Stimulated activated CD8-positive, alpha-beta memory T cell treated with anti-CD3 and anti-CD28 coated beads, Interleukin-12 subunit alpha, Interleukin-12 subunit beta, amount 100 ng/mL, for 4 hours (primary cell): ENCODE measurements around the gene GPX7.
"Not testable (repeated sequence)": the region's sequence is repeated elsewhere in the genome, so short reads cannot be mapped to it uniquely, and the experiment has no call there.

Source experiments
- DNase-seq: peaks from one replicate; pipeline ENCODE4 v3.0.0-alpha.2; 2020; ENCODE audit warnings: low read depth

Gene GPX7

DNA sequence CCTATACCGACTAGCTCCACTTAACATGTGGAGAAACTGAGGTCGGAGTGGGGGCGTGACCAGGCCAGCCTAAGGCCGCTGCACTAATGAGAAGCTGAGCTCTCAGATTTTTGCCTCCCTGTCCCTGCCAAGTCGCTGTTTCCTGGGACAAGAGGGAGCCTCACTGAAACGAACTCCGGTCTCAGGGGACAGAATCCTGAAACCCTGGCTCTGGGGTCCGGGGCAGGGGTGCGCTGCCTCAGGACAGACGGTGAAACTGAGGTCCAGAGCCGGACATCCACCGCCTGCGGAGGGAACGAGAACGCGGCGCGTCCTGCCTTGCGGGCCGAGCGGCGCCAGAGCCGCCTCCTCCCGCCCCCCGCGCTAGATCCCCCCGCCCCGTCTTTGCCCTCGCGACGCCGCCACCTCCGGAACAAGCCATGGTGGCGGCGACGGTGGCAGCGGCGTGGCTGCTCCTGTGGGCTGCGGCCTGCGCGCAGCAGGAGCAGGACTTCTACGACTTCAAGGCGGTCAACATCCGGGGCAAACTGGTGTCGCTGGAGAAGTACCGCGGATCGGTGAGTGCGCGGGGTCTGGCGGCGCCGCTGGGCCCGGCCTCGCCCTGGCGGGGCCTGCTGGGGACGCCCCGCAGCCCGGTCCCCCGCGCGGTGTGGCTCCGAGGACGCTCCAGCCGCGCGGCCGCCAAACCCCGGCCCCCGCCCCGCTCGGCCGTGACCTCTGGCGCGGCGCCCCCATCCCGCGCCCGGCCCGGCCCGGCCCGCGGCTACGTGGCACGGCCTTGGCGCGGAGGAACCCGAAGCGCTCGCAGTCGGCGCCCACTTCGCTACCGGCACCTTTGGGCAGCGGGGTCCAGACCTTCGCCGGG, at the start of gene GPX7:
Gene GPX7 (plus strand): TSS at position 381 of the 865 bp plus-strand sequence. CDS start 39 bp downstream, at position 420.
- DNase-seq = peak; percentile 39

DNA sequence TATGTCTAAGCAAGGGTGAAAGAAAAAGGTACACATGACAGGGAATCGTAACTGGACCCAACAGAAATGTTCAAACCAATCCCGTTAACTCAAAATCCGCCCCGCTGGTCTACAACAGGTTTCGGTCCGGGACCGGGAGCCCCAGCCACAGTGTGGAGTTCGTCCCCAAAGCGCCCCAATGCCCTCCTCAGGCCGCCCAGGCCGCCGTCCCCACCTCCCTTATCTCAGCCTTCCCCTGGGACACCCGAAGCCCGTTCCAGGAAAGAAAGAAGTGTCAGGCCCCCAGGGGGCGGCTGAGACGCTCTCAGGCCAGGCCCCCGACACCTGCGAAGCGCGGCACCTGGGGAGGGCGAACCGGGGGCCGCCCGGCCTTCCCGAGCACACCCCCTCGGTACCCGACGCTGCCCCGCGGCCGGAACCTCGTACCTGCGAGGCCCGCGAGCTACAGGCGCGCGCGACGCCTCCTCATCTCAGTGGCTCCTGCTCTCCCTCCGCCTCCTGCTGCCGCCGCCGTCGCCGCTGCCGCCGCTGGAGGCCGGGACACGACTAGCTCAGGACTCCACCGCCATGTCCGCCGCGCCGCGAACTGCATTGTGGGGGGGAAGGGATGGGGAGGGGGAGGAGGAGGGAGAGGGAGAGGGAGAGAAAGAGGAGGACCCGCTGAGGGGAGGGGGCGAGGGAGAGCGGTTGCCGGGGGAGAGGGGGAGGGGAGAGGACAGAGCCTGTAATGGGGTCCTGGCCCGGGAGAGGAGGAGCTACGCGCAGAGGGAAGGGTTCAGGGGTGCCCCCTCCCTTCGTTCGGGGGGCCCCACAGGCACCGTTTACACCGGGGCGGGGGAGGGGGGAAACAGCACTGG, 49.4 kb upstream of the GPX7 start, which contains the start of gene TUT4:
Gene TUT4 (minus strand): TSS at position 588 of the 857 bp plus-strand sequence. CDS start 26,812 bp downstream, outside the sequence.
- peak; percentile 52 for DNase-seq

DNA sequence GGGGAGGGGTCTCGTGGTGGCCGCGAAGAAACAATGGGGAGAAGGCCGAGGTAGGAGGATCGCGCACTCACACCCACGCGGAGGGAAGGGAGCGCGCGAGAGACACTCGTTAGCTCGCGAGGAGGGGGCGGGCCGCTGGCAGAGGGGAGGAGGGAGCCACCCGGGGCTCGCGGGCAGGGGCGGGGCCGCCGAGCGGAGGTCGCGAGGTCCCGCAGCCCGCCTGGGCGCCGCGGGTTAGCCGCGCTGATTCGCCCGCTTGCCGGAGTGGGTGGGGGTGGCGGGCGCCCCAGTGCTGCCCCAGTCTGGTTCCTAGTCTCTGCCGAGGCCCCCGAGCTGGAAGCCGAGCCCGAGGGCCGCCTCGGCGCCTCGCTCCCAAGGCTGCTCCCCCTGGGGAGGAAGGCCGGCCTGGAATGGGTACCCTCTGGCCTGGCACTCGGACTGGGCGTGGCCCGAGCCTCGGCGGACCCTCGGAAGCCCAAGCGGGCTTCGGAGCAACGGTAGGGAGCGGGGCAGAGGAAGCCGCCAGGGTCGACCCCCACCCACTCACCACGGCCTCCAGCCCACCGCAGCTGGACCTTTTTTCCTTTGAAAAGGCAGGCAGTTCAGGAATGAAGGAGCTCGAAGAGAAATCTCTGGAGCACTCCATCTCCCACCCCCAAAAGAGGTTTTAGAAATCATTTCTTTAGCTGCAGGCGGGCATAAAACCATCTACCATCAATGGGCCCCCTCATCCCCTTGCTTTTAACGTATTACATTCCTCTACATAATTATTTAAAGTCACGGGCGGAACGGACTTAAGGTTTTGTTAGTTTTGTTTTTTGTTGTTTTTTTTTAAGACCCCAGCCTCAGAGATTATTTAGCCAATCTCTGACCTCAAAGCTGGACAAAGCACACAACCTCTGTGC, 48.6 kb upstream of the GPX7 start:
- peak; percentile 88 for DNase-seq

DNA sequence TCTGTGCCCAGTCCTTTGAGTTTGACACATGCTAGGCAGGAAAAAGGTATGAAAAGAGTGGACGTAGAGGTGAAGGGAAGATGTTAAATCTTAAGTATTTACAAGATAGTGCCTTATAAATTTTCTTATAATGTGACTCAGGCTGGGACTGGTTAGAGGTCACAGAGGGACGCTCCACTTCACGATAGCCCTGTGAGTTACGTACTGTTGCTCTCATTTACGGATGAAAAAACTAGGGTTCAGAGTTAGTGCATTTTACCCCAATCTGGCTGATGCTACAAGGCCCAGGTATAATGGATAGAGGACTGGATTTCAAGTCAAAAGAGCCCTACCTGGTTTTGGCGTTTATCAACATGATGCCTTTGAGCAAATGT, 47.9 kb upstream of the GPX7 start:
- no peak for DNase-seq

DNA sequence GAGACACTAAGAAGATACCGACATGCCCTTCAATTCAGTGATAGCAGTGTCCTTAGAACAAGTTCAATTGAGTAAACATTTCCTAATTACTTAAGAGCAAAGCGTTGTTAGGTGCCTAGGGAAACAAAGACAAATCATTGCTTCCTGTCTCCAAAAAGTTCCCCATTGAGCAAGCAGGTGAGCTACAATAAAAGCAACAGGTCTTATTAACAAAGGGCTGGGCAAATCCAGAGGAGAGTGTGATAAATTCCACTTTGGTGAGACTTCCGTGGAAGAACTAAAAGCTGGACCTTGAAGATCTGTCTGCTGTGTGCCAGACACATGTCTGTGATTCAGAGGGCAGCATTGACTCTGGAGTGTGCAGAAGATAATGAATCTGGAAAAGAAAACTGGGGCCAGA, 47.4 kb upstream of the GPX7 start:
- DNase-seq = no peak

DNA sequence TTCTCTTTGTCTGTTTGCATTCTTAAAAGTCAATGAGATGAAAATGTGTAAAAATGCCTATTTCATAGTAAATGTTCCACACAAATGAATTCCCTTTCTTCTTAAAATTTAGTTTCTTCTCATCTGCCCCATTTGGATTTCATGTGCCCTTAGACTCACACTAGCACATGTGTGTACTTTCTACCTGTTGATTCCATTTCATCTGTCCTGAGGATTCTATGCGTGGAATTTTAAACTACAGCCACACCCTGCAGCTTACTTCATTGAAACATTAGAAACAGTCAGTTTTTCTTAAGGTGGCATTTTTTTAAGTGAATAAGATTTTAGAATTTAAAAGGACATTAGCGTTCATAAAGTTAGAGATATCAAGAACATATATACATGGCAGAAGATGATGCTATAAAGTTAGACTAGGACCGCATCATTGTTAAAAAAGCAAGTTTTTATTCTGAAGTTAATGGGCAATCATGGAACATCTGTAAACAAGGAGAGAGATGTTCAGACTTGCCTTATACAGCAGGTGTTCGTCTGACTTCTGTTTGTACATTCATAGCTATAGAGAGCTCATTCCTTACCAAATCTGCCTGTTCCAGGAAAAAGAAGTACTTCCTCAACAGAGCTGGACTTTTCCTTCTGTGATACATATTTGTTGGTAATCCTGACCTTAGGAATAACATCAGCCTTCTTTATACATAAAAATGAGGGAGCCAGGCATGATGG, 45.4 kb upstream of the GPX7 start:
- no peak for DNase-seq

DNA sequence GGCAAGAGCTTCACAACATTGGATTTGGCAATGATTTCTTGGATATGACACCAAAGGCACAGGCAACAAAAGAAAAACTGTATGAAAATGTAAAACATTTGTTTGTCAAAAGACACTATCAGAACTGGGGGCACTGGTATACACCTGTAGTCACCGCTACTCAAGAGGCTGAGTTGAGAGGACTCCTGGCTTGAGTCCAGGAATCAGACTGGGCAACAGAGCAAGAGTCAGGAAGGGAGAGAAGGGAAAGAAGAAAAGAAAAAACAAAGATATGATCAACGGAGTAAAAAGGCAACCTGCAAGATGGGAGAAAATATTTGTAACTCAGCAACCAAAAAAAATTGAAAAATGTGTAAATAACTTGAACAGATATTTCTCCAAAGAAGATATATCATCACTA, 43.2 kb upstream of the GPX7 start:
- DNase-seq = no peak

DNA sequence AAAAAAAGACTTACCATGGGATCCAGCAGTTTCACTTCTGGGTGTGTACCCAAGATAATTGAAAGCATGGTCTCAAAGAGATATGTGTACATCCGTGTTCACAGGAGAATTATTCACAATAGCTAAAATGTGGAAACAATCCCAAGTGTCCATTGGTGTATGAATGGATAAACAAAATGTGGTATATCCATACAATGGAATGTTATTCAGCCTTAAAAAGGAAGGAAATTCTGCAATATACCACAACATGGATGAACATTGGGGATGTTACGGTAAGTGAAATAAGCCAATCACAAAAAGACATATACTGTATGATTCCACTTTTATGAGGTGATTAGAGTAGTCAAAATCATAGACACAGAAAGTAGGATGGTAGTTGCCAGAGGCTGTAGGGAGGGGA, 42.3 kb upstream of the GPX7 start:
- no peak for DNase-seq

DNA sequence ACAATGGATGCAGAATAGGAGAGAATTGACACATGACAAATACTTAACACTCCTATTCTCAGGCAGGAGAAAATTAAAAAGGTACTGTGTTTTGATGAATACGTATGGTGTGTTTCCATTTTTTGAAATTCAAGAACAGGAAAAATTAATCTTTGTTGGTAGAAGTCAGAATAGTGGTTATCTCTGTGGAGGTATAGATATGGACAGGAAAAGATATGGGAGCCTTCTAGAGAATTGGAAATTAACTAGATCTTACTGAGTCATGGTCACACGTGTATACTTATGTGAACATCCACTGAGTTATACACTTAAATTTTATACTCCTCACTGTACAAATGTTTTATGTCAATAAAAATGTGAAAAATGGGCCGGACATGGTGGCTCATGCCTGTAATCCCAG, 39.4 kb upstream of the GPX7 start:
- DNase-seq = no peak

DNA sequence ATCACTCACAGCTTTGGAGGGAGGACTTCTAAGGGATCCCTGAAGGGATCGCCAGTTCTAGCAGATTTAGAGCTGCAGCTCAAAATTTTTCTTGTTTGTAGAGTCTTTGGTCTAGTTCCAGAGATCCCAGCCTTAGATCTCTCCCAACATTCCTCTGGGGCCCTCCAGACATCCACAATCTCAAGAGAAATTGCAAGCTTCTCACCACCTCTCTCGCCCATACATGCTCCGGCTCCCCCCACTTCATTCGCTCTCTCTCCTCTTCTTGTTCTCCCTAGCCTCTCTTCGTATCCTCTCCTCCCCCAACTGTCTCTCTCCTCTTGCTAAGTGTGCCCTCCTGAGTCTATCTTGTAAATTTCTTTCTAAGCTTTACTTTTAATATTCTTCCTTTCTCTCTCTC, 34.2 kb upstream of the GPX7 start:
- no peak for DNase-seq

DNA sequence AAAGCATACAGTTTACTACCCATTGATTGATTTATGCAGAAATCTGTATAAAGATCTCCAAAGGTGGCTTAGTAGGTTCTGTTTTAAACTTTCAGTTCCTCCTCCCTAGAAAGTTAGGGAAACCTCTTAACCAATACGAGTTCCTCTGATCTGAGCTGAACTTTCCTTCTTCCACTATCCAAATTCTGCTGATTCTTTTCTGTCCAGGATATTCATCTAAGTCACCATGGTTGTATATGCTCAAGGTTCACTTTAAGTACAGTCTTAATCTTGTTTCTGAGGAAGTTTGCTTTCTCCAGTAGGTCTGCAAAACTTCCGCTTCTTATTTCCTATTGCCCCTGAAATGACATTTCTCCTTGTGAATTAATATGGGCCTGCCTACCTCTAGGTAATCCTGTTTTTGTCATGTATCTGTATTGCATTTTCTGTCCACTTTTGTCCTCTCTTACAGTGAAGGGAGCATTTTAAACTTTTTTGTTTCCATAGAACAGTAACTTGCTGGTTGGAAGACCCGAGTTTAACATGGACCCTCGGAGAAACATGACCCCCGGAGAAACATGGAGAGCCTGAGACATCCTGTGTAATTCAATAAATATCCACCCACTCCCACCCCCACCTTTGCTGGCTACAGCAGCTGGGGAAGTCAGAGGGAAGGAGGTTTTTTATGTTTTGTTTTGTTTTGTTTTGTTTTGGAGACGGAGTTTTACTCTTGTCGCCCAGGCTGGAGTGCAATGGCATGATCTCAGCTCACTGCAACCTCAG, 32.5 kb upstream of the GPX7 start:
- DNase-seq = no peak

DNA sequence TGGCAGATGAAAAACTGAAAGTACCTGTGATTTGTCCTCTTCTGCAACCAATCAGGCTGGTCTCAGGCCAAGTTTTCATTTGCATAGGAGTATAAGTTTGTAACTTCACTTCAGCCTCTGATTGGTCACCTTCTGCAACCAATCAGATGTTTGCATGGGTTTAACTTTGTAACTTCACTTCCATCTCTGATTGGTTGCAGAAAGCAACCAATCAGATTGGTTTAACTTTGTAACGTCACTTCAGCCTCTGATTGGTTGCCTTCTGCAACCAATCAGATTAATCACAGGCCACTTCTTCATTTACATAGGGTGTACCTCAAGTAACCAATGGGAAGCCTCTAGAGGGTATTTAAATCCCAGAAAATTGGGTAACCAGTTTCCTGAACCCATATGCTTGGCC, 30.4 kb upstream of the GPX7 start:
- DNase-seq = no peak

DNA sequence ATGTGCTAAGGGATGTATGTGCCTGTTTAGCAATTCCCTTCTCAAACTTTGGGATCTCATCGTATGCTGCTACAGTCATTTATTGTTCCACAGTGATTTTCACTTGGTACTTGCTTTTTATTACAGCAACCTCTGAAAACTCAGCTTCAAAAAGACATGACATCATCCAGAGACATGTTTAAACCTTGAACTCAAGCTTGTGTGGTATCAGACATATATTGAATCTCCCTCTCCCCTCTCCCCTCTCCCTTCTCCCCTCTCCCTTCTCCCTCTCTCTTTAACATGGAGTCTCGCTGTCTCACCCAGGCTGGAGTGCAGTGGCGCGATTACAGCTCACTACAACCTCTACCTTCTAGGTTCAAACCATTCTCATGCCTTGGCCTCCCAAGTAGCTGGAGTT, 29.8 kb upstream of the GPX7 start:
- no peak for DNase-seq

DNA sequence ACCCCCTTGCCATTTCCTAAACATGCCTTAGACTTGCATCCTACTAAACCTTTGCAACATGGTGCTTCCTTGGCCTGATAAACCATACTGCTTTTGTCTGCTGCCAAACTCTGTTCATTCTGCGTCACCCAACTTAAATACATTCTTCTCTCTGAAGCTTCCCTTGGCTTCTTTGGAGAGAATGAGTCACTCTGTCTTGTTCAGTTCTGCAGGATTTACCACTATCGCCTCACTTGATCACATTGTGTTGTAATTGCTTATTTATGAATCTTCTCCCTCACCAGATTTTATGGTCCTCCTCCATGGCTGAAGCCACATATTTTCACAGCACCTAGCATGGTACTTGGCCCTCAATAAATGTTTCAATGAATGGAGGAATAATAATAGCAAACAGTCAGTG, 27.6 kb upstream of the GPX7 start:
- DNase-seq = no peak

DNA sequence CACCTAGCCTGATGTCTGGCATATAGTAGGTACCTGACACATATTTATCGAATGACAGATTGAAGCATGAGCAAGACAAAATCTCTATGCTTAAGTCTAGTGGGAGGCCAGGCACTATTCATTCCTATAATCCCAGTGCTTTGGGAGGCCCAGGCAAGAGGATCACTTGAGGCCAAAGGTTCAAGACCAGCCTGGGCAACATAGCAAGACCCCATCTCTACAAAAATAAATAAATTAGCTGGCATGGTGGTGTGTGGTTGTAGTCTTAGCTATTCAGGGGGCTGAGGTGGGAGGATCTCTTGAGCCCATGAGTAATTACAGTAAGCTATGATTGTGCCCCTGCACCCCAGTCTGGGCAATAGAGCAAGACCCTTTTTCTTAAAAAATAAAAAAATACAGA, 26.1 kb upstream of the GPX7 start:
- no peak for DNase-seq

DNA sequence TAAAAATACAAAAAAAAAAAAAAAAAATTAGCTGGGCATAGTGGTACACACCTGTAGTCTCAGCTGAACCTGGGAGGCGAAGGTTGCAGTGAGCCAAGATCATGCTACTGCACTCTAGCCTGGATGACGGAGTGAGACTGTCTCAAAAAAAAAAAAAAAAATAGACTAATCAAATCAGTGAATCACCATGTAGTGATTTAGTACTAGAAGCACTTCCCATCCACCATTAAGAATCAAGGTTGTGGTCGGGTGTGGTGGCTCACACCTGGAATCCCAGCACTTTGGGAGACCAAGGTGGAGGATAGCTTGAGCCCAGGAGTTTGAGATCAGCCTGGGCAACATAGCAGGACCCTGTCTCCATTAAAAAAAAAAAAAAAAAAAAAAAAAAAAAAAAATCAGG, 24.1 kb upstream of the GPX7 start:
- DNase-seq = not testable (repeated sequence)

DNA sequence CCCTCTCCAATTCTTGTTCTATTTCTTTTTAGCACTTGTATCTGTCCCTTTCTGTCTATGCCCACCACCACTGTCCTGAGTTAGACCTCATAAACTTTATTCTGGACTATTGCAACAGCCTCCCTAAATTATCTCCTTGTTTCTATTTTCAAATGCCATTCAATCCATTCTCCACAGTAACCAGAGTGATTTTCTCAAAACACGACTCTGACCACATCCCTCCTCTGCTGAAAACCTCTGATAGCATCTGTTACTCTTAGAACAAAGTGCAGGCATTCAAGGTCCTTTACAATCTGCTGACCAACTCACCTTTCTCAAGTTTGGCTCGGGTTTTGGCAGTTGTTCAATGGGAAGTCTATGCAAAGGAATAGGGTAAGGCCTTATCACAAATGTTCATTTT, 22.8 kb upstream of the GPX7 start:
- no peak for DNase-seq

DNA sequence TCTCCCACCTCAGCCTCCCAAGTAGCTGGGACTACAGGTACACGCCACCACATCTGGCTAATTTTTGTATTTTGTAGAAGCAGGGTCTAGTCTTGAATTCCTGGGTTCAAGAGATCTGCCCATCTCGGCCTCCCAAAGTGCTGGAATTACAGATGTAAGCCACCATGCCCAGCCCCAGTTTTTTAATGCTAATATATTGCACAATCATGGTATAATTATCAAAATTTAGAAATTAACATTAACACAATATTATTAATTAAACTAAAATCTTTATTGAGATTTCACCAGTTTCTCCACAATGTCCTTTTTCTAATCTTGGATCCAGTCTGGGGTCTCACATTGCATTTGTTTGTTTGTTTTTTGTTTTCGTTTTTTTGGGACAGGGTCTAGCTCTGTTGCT, 21.9 kb upstream of the GPX7 start:
- no peak for DNase-seq

DNA sequence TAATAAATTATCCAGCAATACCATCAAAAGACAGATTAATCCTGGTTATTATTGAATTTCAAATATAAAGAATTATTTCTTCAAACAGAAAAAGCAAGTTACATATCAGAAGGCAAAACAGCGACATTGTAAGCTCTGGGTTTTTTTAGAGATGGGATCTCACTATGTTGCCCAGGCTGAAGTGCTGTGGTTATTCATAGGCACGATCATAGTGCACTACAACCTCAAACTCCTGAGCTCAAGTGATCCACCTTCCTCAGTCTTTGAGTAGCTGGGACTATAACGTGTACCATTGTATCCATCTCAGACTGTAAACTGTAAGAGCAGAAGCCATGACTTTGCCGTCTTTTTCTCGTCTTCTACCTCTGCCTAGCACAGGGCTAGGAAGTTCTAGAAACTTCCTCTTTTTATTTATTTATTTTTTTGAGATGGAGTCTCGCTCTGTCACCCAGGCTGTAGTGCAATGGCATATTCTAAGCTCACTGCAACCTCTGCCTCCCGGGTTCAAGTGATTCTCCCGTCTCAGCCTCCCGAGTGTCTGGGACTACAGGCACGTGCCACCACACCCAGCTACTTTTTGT, 20.0 kb upstream of the GPX7 start:
- DNase-seq = no peak

DNA sequence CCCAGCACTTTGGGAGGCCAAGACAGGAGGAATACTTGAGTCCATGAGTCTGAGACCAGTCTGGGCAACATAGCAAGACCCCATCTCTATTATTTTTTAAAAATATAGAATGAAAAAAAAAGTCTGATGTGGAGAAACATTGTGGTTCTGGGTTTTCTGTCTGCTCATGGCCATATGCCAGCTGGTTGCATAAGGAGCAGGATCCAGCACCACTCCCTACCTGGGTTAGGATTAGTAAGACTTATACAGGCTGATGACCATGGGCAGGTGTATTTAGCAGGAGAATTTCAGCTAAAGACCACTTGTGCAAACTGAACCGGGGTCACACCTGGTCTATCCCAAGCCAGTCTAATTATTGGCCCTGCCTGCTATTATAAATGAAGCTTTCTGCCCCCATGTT, 16.7 kb upstream of the GPX7 start:
- no peak for DNase-seq
